Activated gamma-delta T cell treated with Interleukin-2 at 50 U/mL for 16 hours (primary cell): ENCODE results near the gene PRKG1.
"Not testable (repeated sequence)": the region's sequence is repeated elsewhere in the genome, so short reads cannot be mapped to it uniquely, and the experiment has no call there.

Experiments
- DNase-seq: peaks from one replicate; pipeline ENCODE4 v3.0.0-alpha.2; 2020

PRKG1 gene

GRCh38 chr10:51119441-51119840, 45.2 kb downstream of the PRKG1 start:
- no peak for DNase-seq

- no peak for DNase-seq
Observed at GRCh38 chr10:51121861-51122260, 47.6 kb downstream of the PRKG1 start.

GRCh38 chr10:51124852-51125251, 50.6 kb downstream of the PRKG1 start:
- no peak for DNase-seq

GRCh38 chr10:51125518-51125917, 51.2 kb downstream of the PRKG1 start:
- DNase-seq: no peak

- DNase-seq: no peak
Observed at GRCh38 chr10:51129946-51130544, 55.8 kb downstream of the PRKG1 start.

- no peak for DNase-seq
Observed at GRCh38 chr10:51137756-51138529, 63.7 kb downstream of the PRKG1 start.

GRCh38 chr10:51139176-51139575, 64.9 kb downstream of the PRKG1 start:
- no peak for DNase-seq

- no peak for DNase-seq
Observed at GRCh38 chr10:51141010-51141409, 66.7 kb downstream of the PRKG1 start.

GRCh38 chr10:51144161-51144781, 70.0 kb downstream of the PRKG1 start:
- DNase-seq: no peak

GRCh38 chr10:51145375-51145774, 71.1 kb downstream of the PRKG1 start:
- no peak for DNase-seq

GRCh38 chr10:51147644-51148399, 73.5 kb downstream of the PRKG1 start:
- DNase-seq: no peak

- no peak for DNase-seq
Observed at GRCh38 chr10:51156926-51157325, 82.6 kb downstream of the PRKG1 start.

- DNase-seq: no peak
Observed at GRCh38 chr10:51158832-51159231, 84.5 kb downstream of the PRKG1 start.

GRCh38 chr10:51159841-51160240, 85.6 kb downstream of the PRKG1 start:
- DNase-seq: no peak

GRCh38 chr10:51162002-51162401, 87.7 kb downstream of the PRKG1 start:
- no peak for DNase-seq

- not testable (repeated sequence) for DNase-seq
Observed at GRCh38 chr10:51163380-51164049, 89.2 kb downstream of the PRKG1 start.

GRCh38 chr10:51168086-51168815, 94.0 kb downstream of the PRKG1 start:
- no peak for DNase-seq

- no peak for DNase-seq
Observed at GRCh38 chr10:51169111-51169510, 94.8 kb downstream of the PRKG1 start.

GRCh38 chr10:51170518-51171245, 96.4 kb downstream of the PRKG1 start:
- no peak for DNase-seq

- no peak for DNase-seq
Observed at GRCh38 chr10:51171946-51172345, 97.7 kb downstream of the PRKG1 start.

- no peak for DNase-seq
Observed at GRCh38 chr10:51176976-51177695, 102.8 kb downstream of the PRKG1 start.
